HG03354 (cell line): ENCODE measurements around the gene VPS54.
"Not testable (repeated sequence)": the region's sequence is repeated elsewhere in the genome, so short reads cannot be mapped to it uniquely, and the experiment has no call there.

Experiments used
- ATAC-seq: cut with Tn5 transposase; IDR thresholded peaks from one replicate; pipeline ENCODE4 v1.9.1; 2021; ENCODE audit warnings: mild to moderate bottlenecking; ENCODE audit not compliant: unreplicated experiment, poor library complexity, severe bottlenecking

The VPS54 gene

DNA sequence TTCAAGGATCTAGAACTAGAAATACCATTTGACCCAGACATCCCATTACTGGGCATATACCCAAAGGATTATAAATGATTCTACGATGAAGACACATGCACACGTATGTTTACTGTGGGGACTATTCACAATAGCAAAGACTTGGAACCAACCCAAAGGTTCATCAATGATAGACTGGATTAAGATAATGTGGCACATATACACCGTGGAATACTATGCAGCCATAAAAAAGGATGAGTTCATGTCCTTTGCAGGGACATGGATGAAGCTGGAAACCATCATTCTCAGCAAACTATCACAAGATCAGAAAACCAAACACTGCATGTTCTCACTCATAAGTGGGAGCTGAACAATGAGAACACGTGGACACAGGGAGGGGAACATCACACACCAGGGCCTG, 87.1 kb downstream of the VPS54 start:
- not testable (repeated sequence) for ATAC-seq

DNA sequence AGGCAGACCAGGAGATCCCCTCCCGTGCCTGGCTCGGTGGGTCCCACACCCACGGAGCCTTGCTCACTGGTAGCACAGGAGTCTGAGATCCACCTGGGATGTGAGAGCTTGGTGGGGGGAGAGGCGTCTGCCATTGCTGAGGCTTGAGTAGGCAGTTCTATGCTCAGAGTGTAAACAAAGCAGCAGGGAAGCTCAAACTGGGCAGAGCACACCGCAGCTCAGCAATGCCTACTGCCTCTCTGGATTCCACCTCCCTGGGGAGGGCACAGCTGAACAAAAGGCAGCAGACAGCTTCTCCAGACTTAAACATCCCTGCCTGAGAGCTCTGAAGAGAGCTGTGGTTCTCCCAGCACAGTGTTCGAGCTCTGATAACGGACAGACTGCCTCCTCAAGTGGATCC, 92.4 kb downstream of the VPS54 start:
- no peak for ATAC-seq

DNA sequence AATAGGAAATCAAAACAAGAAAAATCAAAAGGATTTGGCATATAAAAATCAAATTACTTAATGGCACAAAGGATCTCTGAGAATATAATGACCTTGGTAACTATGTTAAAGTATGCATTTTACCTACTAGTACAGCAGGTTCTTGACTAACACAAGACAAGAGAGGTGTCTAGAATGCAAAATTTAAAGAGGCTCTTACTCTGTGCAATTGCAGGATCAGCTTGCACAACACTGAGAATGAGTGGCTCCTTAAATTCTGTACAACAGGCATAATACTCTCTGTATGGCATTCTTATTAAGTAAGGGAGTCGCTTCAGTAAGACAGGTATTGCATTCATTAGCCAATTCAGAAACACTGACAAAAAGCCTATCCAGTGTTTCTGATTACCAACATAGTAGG, 104.9 kb downstream of the VPS54 start:
- no peak for ATAC-seq

DNA sequence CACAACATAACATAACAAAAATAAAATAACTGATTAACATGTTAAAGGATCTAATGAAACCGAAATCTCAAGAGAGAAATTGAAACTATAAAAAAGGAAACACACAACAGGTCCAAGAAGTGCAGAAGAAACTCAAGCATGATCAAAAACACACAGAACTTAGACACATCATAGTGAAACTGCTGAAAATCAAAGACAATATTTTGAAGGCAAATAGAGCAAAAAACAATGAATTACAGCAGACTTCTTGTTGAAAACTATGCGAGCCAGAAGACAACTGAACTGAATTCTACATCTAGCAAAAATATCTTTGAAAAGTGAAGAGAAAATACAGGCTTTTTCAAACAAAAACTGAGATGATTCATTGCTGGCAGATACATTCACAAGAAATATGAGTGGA, 116.2 kb downstream of the VPS54 start:
- ATAC-seq, result peak; percentile 81

DNA sequence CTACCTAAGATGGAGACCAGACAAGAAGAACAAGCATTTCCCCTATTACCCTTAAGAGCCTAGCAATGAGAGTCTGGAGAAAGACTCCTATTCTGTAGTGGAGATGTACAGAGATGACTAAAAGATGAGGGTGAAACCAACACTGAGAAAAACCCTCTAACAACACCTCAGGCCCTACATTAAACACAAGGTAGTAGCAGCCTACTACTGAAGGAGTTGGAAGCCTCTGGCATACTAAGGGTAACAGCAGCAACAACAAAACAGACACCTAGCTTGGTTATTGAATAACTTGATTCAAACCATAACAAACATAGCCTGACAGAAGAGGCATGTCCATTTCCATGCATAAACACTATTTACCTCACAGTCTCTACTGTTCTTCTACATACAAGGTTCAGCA, 117.1 kb downstream of the VPS54 start:
- no peak for ATAC-seq

DNA sequence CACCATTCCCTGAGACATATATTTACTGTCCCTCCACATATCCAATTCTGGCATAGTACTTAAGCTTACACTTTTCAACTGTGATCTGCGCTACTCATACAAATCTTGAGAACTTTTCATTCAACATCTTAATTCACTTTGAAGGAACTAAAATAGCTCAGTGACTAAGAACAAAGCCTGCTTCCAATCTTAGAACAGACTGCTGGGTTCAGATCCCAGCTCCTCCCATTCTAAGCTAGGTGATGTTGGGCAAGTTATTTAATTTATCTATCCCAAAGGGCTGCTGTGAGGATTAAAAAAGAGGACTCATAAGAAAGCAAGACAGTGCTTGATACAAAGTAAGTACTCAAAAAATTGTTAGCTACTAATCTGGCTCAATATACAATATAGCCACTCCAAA, 119.6 kb downstream of the VPS54 start:
- ATAC-seq, result no peak

DNA sequence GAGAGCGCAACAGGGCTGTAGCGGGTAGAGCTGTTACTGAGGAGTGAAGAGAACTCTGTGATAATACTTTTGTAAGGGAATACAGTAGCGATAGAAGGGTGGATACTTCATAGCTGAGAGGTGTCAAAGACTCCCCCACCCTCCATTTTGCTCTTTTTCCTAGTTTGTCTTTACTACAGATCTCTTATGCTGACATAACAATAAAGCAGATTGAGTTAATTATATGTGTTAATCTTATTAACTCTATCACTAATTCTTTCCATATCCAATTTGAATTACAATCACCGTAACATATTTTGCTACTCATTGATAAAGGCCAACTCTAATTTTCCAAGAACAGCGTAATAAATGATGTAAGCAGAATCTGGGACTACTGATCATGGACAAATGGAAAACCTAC, 120.4 kb downstream of the VPS54 start:
- no peak for ATAC-seq

DNA sequence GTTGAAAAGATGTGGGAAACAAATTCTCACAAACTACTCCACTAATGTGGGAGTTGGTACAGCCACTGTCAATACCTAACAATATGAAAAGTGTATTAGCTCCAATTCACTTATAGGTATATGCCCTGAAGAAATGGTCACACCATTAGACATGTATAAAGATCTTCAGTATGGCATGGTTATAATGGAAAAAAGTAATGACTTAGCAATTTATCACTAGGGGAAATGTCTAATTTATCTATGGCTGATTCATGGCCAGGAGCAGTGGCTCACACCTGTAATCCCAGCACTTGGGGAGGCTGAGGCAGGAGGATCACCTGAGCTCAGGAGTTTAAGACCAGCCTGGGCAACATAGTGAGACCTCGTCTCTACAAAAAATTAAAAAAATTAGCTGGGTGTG, 125.1 kb downstream of the VPS54 start:
- ATAC-seq, result no peak

DNA sequence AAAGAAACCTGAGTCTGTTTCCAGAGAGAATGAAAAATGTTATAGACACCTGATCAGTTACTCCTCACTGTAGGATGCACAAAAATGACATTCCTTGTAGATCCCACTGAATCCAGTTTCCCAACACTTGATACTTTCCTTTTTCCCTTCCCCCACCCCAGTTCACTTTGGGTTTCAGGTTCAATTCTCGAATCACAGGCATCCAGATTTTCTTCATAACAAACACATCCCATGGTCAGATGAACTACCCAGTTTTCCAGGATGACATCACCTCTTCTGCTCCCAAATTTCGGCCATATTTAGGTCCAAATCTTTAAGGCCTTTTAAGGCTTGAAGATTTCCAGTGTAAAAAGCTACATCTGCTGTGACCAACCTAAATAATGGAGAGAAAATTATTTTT, 126.1 kb downstream of the VPS54 start:
- ATAC-seq, result no peak

DNA sequence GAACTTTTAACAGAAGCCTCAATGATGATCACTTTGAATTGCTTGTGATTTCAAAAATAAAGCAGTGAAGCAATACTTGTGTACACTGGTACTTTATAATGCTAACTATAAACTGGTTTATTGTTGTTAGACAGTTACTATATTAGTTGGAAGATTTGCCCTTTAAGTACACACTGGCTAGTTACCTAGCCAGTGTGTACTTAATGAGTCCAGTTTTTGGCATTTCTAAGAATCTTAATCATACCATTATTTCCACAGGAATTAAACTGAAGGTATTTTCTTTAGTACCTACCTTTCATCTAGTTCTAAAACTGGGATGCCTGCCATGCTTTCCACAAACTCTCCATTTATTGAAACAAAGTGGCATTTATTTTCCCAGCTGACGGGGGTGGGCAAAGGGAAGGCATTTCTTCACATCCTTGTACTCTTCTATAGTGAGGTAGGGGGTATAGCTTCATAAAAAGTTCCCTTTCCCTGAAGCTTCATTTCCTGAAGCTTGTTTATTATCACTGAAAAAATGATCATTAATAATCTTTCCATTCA, 127.7 kb downstream of the VPS54 start:
- ATAC-seq, result no peak

DNA sequence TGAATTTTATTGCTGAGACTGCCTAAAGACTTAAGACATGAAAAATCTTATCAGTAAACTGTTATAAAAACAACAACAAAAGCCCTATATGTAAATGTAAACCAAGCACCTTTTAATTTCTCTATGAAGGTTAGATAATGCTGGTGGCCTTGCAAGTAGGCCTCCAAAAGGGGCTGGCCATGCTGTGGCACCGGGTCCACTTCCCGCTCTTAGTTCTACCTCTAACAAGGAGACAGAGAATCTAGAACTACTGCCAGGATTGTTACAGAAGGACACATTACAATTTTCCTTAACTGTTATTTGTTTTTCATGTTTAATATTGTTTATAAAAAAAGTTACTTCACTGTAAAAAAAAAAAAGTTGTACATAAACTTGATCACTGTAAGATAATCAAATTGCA, 128.6 kb downstream of the VPS54 start:
- ATAC-seq, result no peak

DNA sequence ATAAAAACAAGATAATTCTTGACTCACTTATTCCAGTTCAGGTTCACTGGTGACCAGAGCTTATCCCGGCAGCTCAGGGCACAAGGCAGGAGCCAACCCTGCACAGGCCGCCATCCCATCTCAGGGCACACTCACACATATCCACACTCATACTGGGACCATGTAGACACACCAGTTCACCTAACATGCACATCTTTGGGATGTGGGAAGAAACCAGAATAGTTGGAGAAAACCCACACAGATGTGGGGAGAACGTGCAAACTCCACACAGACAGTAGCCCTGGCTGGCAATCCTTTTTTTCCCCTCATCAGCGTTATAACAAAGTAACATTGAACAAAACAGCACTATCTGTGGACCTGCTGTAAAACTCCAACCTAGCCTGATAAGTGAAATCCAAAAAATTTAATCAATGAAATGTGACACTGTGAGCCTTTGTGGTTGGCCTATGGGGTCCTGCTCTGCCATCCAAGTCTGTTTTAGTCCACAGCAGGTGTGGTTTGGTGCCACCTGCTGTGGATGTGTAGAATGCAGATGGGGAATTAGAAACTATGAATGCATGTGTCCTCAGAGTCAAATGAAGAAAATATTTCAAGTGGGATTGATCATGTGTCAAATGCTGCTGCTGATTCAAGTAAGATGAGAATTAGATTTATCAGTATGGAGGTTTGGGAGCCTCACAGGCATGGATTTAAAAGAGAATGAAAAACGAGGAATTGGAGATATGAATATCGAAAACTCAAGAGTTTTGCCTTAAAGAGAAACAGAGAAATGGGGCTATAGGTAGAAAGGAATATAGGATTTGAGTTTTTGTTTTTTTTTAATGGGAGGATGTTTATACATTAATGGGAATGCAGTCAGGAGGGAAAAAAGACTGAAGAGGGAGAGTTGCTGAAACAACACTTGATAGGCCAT, 130.5 kb downstream of the VPS54 start:
- peak; percentile 86 for ATAC-seq

DNA sequence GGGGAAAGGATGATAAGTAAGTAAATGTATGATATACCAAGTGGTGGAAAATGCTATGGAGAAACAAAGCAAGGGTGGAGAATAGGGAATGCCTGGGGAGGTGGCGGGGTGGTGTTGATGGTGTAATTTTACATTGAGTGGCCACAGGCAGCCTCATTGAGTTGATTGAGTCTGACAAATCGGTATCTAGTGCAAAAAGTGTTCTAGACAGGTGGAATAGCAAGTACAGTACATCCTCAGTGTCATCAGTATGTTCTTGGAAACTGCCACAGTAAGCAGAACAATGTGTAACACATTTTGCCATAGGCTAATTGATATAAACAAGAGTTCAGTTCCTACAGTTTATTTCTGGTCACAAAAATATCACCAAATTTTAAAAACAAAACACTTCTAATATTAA, 131.2 kb downstream of the VPS54 start:
- no peak for ATAC-seq

DNA sequence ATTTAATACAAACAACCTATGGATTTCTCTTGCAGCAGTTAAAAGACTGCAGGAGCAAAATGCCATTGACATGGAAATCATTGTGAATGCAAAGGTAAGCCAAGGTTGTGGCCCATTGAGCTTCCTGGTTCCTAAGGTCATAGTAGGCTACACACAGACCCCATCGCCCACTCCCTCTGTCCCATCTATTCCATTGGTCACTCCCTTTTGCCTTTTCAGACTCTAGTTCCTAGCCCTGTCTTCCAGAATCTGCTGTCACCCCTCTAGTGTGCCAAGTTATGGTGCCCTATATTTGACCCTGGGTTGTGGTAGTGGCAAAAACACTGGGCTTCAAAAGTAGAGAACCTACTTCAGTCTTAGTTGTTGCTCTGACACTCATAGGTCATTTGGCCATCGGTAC, 132.8 kb downstream of the VPS54 start:
- no peak for ATAC-seq

DNA sequence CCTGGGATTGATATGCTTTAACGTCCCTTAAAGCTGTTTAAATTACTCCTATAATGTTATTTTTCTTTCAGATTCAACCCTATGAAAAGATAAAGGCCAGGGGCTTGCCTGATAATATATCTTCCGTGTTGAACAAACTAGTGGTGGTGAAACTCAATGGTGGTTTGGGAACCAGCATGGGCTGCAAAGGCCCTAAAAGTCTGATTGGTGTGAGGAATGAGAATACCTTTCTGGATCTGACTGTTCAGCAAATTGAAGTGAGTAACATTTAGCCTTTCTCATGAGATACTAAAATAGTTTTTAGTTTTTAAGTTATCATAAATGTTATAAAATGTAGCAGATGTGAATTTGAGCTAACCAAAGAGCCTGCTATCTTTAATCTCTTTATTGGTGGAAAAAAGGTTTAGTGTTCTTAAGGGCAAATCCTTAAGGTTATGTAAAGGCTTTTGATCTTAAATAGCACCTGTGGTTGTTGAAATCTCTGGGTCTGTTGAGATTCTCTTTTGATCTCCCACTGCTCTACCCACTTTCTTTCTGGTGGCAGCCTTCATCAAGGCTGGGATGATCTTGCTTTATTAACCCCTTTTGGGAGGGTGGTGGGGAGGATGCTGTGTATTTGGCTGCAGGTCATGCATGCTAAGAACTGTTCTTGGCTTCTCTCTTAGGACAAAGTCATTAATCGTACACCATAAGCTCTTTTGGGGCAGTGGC, 136.7 kb downstream of the VPS54 start:
- ATAC-seq, result no peak

DNA sequence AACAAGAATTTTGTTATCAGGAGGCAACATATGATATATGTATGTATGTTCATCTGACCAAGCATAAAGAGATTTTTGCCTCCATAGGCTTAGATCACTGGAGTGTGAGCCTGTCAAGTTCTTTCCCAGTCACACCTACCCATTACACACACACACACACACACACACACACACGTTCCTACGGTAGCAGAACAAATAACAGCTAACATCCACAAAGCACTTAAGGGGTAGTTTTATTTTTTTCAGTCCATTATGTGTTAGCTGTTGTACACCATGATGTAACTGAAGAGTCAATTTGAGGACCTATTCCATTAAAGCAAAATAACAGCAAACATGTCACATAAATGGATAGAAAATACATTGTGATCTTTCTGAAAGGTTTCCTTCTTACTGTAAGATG, 138.0 kb downstream of the VPS54 start:
- ATAC-seq, result no peak

DNA sequence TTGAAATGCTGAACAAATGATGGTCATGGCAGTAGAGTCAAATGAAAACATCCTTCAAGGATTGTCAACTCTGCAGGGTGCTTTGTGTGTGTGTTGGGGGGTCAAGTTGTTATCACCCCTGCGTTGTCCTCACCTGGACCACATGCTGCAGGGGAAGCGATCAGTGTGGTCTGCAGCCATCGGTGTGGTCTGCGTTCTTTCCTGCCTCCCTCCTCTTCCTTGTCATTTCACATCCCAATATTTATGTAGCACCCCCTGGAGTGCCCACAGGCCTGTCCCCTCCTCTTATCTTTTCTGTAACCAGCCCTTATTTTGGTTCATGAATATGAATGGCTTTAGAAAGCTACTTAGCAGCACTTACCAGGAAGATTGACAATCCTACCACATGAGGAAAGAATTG, 138.6 kb downstream of the VPS54 start:
- no peak for ATAC-seq

DNA sequence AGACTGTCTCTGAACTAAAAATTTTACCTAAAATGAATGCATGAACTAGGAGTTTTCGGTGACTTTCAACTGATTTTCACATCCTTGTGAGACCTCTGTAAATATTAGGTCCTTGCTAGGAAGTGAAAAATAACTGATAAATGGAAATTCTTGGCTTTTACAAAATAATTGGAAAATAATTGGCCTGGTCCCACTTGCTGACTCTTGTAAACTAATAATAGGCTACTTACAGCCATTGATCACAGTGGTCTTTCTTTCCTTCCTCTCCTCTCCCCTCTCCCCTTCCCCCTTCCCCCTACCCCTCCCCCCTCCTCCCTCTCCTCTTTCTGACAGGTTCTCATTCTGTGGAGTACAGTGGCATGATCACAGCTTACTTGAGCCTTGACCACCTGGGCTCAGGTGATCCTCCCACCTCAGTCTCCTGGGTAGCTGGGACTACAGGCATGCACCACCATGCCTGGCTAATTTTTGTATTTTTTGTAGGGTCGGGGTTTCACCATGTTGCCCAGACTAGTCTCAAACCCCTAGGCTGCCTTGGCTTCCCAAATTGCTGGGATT, 139.3 kb downstream of the VPS54 start:
- ATAC-seq, result no peak

DNA sequence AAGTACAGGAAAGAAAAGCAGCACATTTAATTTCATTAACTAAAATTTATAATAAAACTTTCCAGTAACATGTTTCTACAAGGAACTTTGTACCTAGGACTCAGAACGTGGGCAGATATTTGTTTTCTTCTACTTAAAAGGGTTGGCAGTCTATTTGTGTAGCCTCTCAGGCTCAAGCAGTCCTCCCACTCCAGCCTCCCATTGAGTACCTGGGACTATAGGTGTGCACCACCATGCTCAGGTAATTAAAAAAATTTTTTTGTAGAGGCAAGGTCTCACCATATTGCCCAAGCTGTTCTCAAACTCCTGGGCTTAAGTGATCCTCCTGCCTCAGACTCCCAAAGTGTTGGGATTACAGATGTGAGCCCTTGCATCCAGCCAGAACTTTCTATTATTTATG, 140.7 kb downstream of the VPS54 start:
- ATAC-seq, result no peak

DNA sequence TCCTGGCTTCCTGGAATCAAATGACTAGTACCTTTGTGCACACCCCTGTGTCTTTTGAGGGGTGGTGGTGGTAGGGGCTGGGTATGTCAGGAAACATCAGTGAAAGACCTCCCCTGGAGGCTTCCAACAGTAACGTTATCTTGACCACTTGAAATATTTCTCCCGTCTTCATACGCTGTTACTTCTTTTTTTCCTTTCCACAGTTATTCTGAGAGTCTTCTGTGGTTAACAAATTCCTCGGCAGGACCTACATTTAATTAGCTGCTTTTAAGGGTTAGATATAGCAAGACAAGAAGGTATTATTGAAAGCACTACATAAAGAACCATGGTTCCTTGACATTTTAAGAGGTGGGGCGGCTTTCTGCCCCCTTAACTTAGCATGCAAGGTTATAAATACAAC, 142.9 kb downstream of the VPS54 start:
- ATAC-seq, result no peak
